ENCODE data around the gene SSTR5. TPM values are rescaled to one million over a fixed set of nuclear protein-coding genes. Genes with fewer than 3 reads are reported as not detected.

The SSTR5 gene
- total RNA-seq, 2 donors from 2014 or later = not detected

- DNase-seq (no peak), ATAC-seq (replicated peaks in 1 of 2) (no peak)
- no peaks in the 10 kb centered on the region for H3K4me1 Mint-ChIP-seq (ENCODE audit: low read depth)
- no peaks in the 10 kb centered on the region for H3K9me3 Mint-ChIP-seq
- no peak overlapping the region for H3K27ac Mint-ChIP-seq
- H3K27me3 Mint-ChIP-seq (ENCODE audit: low read depth) = no peaks in the 10 kb centered on the region
- no peaks in the 10 kb centered on the region for H3K36me3 Mint-ChIP-seq (ENCODE audit: insufficient read depth in 2 of 2)
- H3K4me3 Mint-ChIP-seq = no peak overlapping the region
Observed at GRCh38 chr16:1053121-1053521, 19.4 kb upstream of the SSTR5 start.

DNA sequence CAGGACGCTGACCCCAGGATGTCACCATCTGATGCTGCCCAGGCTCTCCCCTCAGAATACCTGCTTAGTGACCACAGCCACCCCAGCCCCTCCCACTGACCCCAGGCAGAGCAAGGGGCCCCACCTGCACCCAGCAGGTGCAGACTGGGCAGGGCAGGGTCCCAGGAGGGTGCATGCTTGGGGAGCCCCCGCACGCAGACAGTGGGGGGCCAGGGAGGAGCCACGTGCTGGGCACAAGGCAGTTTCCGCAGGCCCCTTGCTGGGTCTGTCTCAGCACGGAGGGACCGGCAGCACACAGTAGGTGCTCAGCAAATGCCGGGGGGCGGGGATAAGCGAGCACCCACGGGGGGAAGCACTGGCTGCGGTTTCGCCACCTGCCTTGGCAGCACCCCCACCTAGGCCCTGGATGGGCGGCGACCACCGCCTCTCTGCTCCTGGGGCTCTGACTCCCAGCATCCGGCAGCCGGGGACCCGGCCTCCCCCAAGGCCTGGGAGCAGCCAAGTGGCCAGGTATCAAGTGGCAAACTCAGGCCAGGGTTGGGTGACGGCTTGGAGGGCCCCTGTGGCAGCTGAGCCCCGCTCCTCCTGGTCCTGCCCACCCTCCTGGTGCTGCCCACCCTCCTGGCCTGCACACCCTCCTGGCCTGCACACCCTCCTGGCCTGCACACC, 18.7 kb upstream of the SSTR5 start:
- Mint-ChIP-seq H3K9me3 (no peaks in the 10 kb centered on the region), H3K4me3 (no peak overlapping the region), H3K4me1 (ENCODE audit: low read depth) (no peaks in the 10 kb centered on the region), H3K27me3 (ENCODE audit: low read depth) (no peaks in the 10 kb centered on the region), H3K27ac (no peak overlapping the region), H3K36me3 (ENCODE audit: insufficient read depth in 2 of 2) (no peaks in the 10 kb centered on the region)
- DNase-seq = no peak
- no peak for ATAC-seq (replicated peaks in 1 of 2)

GRCh38 chr16:1054660-1055556, 17.6 kb upstream of the SSTR5 start:
- Mint-ChIP-seq H3K27ac (no peak overlapping the region), H3K9me3 (peaks cover 3% of the 10 kb centered on the region in 2 donors), H3K27me3 (ENCODE audit: low read depth) (no peaks in the 10 kb centered on the region), H3K4me3 (no peak overlapping the region), H3K36me3 (ENCODE audit: insufficient read depth in 2 of 2) (peaks cover 3 to 4% of the 10 kb centered on the region in 2 donors), H3K4me1 (ENCODE audit: low read depth) (no peaks in the 10 kb centered on the region)
- ATAC-seq (replicated peaks in 1 of 2) = peak; percentile 52 to 69
- DNase-seq = peak; percentile 47 to 52

DNA sequence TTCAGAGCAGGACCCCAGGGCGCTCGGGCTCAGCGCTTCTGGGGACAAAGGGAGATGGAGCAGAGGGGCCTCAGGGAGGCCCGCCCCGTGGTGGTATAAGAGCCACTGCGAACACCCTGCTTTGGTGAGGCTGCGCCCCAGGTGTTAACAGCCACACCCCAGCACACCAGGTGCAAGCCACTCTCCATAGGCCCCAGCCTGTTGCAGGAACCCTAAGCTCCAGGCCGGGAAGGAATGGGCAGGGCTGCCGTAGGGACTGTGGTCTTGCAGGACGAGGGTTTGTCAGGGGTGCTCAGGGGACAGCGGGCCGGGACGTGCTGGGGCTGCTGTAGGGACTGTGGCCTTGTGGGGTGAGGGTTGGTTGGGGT, 17.0 kb upstream of the SSTR5 start:
- DNase-seq = no peak
- Mint-ChIP-seq H3K4me1 (ENCODE audit: low read depth) (no peaks in the 10 kb centered on the region), H3K36me3 (ENCODE audit: insufficient read depth in 2 of 2) (peaks cover 3 to 4% of the 10 kb centered on the region in 2 donors), H3K27me3 (ENCODE audit: low read depth) (no peaks in the 10 kb centered on the region), H3K9me3 (peaks cover 3% of the 10 kb centered on the region in 2 donors), H3K27ac (no peak overlapping the region), H3K4me3 (no peak overlapping the region)
- no peak for ATAC-seq (replicated peaks in 1 of 2)

- H3K27ac Mint-ChIP-seq = no peak overlapping the region
- peaks cover 3% of the 10 kb centered on the region in 2 donors for H3K9me3 Mint-ChIP-seq
- H3K4me3 Mint-ChIP-seq = no peak overlapping the region
- no peak for ATAC-seq (replicated peaks in 1 of 2)
- no peaks in the 10 kb centered on the region for H3K27me3 Mint-ChIP-seq (ENCODE audit: low read depth)
- DNase-seq = no peak
- H3K36me3 Mint-ChIP-seq (ENCODE audit: insufficient read depth in 2 of 2) = peaks cover 3 to 4% of the 10 kb centered on the region in 2 donors
- H3K4me1 Mint-ChIP-seq (ENCODE audit: low read depth) = no peaks in the 10 kb centered on the region
Observed at GRCh38 chr16:1056196-1056595, 16.4 kb upstream of the SSTR5 start.

- H3K27ac Mint-ChIP-seq = no peak overlapping the region
- peaks cover 3 to 4% of the 10 kb centered on the region in 2 donors for H3K36me3 Mint-ChIP-seq (ENCODE audit: insufficient read depth in 2 of 2)
- DNase-seq (peak; percentile 75 to 77), ATAC-seq (replicated peaks in 1 of 2) (peak; percentile 64 to 71)
- peaks cover 3% of the 10 kb centered on the region in 2 donors for H3K9me3 Mint-ChIP-seq
- no peaks in the 10 kb centered on the region for H3K27me3 Mint-ChIP-seq (ENCODE audit: low read depth)
- no peaks in the 10 kb centered on the region for H3K4me1 Mint-ChIP-seq (ENCODE audit: low read depth)
- no peak overlapping the region for H3K4me3 Mint-ChIP-seq
Observed at GRCh38 chr16:1057252-1057932, 15.2 kb upstream of the SSTR5 start.

- Mint-ChIP-seq H3K4me1 (ENCODE audit: low read depth) (no peaks in the 10 kb centered on the region), H3K9me3 (peaks cover 3% of the 10 kb centered on the region in 2 donors), H3K36me3 (ENCODE audit: insufficient read depth in 2 of 2) (peaks cover 3 to 4% of the 10 kb centered on the region in 2 donors), H3K27me3 (ENCODE audit: low read depth) (no peaks in the 10 kb centered on the region), H3K27ac (no peak overlapping the region), H3K4me3 (no peak overlapping the region)
- DNase-seq = no peak
- no peak for ATAC-seq (replicated peaks in 1 of 2)
Observed at GRCh38 chr16:1058216-1058615, 14.3 kb upstream of the SSTR5 start.

GRCh38 chr16:1059310-1059709, 13.2 kb upstream of the SSTR5 start:
- Mint-ChIP-seq H3K4me3 (no peak overlapping the region), H3K27ac (no peak overlapping the region), H3K4me1 (ENCODE audit: low read depth) (no peaks in the 10 kb centered on the region), H3K36me3 (ENCODE audit: insufficient read depth in 2 of 2) (peaks cover 3 to 4% of the 10 kb centered on the region in 2 donors), H3K9me3 (peaks cover 3% of the 10 kb centered on the region in 2 donors), H3K27me3 (ENCODE audit: low read depth) (peaks cover 4% of the 10 kb centered on the region)
- DNase-seq = no peak
- ATAC-seq (replicated peaks in 1 of 2) = no peak

DNA sequence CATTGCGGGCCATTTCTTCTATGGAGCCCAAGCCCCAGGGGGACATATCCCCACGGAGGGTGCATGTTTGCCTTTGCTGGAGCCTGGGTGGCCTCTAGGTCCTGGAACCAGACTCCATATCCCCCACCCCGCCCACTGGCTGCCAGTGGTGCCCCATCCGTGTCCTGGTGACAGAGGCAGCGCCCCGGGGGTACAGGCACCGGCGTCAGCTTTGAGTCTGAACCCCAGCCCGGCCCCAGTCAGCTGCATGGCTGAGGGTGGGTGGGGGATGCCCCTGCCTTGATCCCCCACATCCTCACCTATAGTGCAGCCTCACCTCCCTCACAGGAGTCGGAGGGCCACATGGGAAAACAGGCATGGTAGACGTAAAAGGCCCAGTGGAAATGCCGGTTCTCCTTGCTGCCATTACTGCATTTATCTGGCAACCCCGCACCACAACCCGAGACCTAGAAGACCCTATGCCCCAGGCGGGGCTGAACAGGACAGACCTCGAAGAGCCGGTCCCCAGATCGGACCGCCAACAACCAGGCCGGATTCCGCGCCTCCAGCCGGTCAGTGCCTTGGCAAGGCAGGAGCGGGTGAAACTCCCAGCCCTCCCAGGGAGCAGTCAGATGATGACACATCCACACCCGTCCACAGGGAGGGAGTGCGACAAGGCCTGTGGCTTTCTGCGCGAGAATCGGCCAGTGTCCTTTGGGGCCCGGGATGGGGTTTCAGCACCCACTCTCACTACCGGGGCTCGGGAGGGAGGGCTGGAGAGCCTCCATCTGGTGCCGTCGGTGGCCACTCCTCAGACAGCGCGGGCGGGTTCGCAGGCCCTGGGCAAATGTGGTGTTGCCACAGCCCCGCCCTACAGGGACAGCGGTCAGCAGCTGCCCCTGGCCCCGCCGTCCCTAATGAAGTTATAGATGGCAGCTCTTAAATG, 11.9 kb upstream of the SSTR5 start:
- Mint-ChIP-seq H3K27ac (no peak overlapping the region), H3K4me1 (ENCODE audit: low read depth) (no peaks in the 10 kb centered on the region), H3K36me3 (ENCODE audit: insufficient read depth in 2 of 2) (peaks cover 3 to 4% of the 10 kb centered on the region in 2 donors), H3K4me3 (no peak overlapping the region), H3K27me3 (ENCODE audit: low read depth) (peaks cover 12% of the 10 kb centered on the region), H3K9me3 (peaks cover 3% of the 10 kb centered on the region in 2 donors)
- DNase-seq = no peak
- ATAC-seq (replicated peaks in 1 of 2) = no peak

GRCh38 chr16:1061769-1062505, 10.6 kb upstream of the SSTR5 start:
- Mint-ChIP-seq H3K27ac (no peak overlapping the region), H3K27me3 (ENCODE audit: low read depth) (peaks cover 19% of the 10 kb centered on the region), H3K9me3 (peaks cover 3% of the 10 kb centered on the region in 2 donors), H3K36me3 (ENCODE audit: insufficient read depth in 2 of 2) (peaks cover 3 to 4% of the 10 kb centered on the region in 2 donors), H3K4me3 (no peak overlapping the region), H3K4me1 (ENCODE audit: low read depth) (no peaks in the 10 kb centered on the region)
- ATAC-seq (replicated peaks in 1 of 2) = no peak
- no peak for DNase-seq

DNA sequence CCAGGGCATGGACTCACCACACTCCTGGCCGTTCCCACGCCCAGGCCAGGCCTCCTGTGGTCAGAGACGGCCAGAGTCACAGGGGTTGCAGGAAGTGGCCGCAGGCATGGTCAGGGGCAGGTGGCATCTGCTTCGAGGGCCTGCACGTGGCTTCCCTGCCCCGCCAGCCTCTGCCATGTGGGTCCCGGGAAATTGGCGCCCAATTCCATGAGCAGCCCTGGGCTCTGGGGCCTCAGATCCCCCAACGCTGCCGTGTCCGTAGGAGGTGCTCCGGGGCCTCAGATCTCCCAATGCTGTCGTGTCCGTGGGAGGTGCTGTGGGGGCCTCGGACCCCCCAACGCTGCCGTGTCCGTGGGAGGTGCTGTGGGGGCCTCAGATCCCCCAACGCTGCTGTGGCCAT, 9.7 kb upstream of the SSTR5 start:
- H3K27me3 Mint-ChIP-seq (ENCODE audit: low read depth) = peaks cover 28% of the 10 kb centered on the region
- no peak overlapping the region for H3K4me3 Mint-ChIP-seq
- DNase-seq = no peak
- peaks cover 3% of the 10 kb centered on the region in 2 donors for H3K9me3 Mint-ChIP-seq
- peaks cover 4 to 5% of the 10 kb centered on the region in 2 donors for H3K36me3 Mint-ChIP-seq (ENCODE audit: insufficient read depth in 2 of 2)
- no peaks in the 10 kb centered on the region for H3K4me1 Mint-ChIP-seq (ENCODE audit: low read depth)
- no peak overlapping the region for H3K27ac Mint-ChIP-seq
- ATAC-seq (replicated peaks in 1 of 2) = no peak

GRCh38 chr16:1063728-1064127, 8.8 kb upstream of the SSTR5 start:
- DNase-seq (no peak), ATAC-seq (replicated peaks in 1 of 2) (no peak)
- H3K4me1 Mint-ChIP-seq (ENCODE audit: low read depth) = no peaks in the 10 kb centered on the region
- H3K27ac Mint-ChIP-seq = no peak overlapping the region
- H3K4me3 Mint-ChIP-seq = no peak overlapping the region
- peaks cover 3% of the 10 kb centered on the region in 2 donors for H3K9me3 Mint-ChIP-seq
- H3K36me3 Mint-ChIP-seq (ENCODE audit: insufficient read depth in 2 of 2) = peaks cover 4 to 5% of the 10 kb centered on the region in 2 donors
- H3K27me3 Mint-ChIP-seq (ENCODE audit: low read depth) = peaks cover 28% of the 10 kb centered on the region

All from activated T-cell treated with anti-CD3 and anti-CD28 coated beads, Interleukin-2, amount 50 U/mL, for 72 hours (primary cell).